Endodermal cell (in vitro differentiated cells): ENCODE data around the gene SEMA4A. TPM values are rescaled to one million over a fixed set of nuclear protein-coding genes. Genes with fewer than 3 reads are reported as not detected.
"Not testable (repeated sequence)": the region's sequence is repeated elsewhere in the genome, so short reads cannot be mapped to it uniquely, and the experiment has no call there.

Source experiments
- DNase-seq: peaks from one replicate; pipeline ENCODE4 v3.0.0-alpha.2; 2017
- H3K27ac ChIP-seq: 2 replicates; pipeline ENCODE4 v1.5.1; 2013; ENCODE audit warnings: mild to moderate bottlenecking, low read depth, low read length, moderate library complexity
- H3K27me3 ChIP-seq: 2 replicates; pipeline ENCODE4 v1.6.1; 2013; ENCODE audit warnings: mild to moderate bottlenecking, low read length, moderate library complexity; ENCODE audit not compliant: insufficient read depth, control insufficient read depth, poor library complexity, severe bottlenecking
- H3K36me3 ChIP-seq: 2 replicates; pipeline ENCODE4 v1.7.0; 2013; ENCODE audit warnings: mild to moderate bottlenecking, low read length, moderate library complexity; ENCODE audit not compliant: control insufficient read depth, insufficient read depth
- H3K4me1 ChIP-seq: one replicate; pipeline ENCODE4 v1.7.0; 2013; ENCODE audit warnings: low read length; ENCODE audit not compliant: control insufficient read depth, insufficient read depth
- H3K4me3 ChIP-seq: 2 replicates; pipeline ENCODE4 v1.5.1; 2013; ENCODE audit warnings: mild to moderate bottlenecking, low read length, moderate library complexity
- H3K9ac ChIP-seq: 2 replicates; pipeline ENCODE4 v1.6.1; 2013; ENCODE audit warnings: mild to moderate bottlenecking, low read length, moderate library complexity; ENCODE audit not compliant: poor library complexity, severe bottlenecking; ENCODE audit errors: extremely low read depth
- H3K9me3 ChIP-seq: 2 replicates; pipeline ENCODE4 v1.6.1; 2013; ENCODE audit warnings: mild to moderate bottlenecking, low read length, moderate library complexity; ENCODE audit not compliant: control insufficient read depth
- H3K27ac Mint-ChIP-seq: 2 replicates; pipeline ENCODE4 v1.8.0; 2020; ENCODE audit warnings: mixed read lengths
- H3K27me3 Mint-ChIP-seq: 2 replicates; pipeline ENCODE4 v1.8.0; 2021; ENCODE audit warnings: mild to moderate bottlenecking, mixed read lengths; ENCODE audit not compliant: insufficient read depth
- H3K36me3 Mint-ChIP-seq: 2 replicates; pipeline ENCODE4 v1.8.0; 2020; ENCODE audit warnings: low read depth, mixed read lengths
- H3K4me1 Mint-ChIP-seq: 2 replicates; pipeline ENCODE4 v1.8.0; 2020; ENCODE audit warnings: mixed read lengths
- H3K4me3 Mint-ChIP-seq: 2 replicates; pipeline ENCODE4 v1.8.0; 2020; ENCODE audit warnings: mild to moderate bottlenecking, moderate library complexity, mixed read lengths
- H3K9me3 Mint-ChIP-seq: 2 replicates; pipeline ENCODE4 v1.8.0; 2020; ENCODE audit warnings: mild to moderate bottlenecking, mixed read lengths
- WGBS, 2 experiments: methylation state at CpG; one replicate each; pipeline versions ENCODE4 v1.1.5 to v1.1.7; 2013; ENCODE audit warnings: missing lambda C conversion rate in 2 of 2, mixed read lengths in 1 of 2; ENCODE audit not compliant: insufficient coverage in 1 of 2, insufficient read length in 1 of 2; 5-methylcytosine and 5-hydroxymethylcytosine counted together
- total RNA-seq, 2 donors: library from RNA; stranded (reverse); fragmentation: NEBNext Ultra II Directional in 1 of 2; extraction: Animal tissue kit (Norgen Biotek cat#: 25700) in 1 of 2; gene quantifications; 2 replicates in 1 of 2; 3 replicates in 1 of 2; pipeline ENCODE4 v1.2.1, GENCODE V29; 2021
- TF ChIP-seq, protein P1 (sequence below): fragments of 200-600 bp; sonication (generic); conservative IDR thresholded peaks from 2 replicates; pipeline ENCODE4 v1.5.0; 2021; ENCODE audit warnings: antibody characterized with exemption, mild to moderate bottlenecking

The SEMA4A gene
- total RNA-seq, 2 donors from 2014 or later: 6.4 to 10.3 TPM

DNA sequence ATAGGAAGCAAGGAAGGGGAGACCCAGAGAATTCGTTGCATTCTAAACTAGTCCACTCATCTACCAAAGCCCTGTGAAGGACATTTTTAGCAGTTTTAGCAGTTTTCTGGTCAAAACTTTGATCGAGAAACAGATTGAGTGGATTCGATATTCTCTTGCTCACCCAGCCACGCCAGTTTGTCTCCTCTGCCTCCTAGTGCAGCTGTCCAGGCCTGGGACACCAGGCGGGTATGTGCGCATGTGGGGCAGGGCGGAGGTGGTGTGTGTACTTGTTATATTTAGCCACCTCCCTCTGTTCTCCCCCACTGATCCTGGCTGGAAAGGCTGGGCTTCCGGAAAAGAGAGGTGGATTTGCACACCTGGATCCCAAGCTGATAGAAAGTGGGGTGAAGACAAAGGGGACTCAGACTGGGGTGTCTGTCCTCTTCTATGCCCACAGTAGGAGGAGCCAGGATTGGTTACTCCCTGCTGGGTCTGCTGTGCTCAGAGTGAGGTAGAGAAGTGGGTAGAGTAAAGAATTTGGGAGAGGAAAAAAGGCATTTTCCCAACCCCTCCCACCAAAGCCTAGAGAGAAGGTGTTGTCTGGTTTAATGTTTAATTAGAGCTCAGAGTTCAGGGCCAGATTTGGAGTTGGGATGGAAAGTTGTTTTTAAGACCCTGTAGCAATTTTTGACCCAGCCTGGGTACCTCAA is 35.1 kb upstream of the SEMA4A start:
- Mint-ChIP-seq H3K9me3 (no peaks in the 10 kb centered on the region), H3K27ac (no peak overlapping the region), H3K36me3 (peaks cover 5% of the 10 kb centered on the region), H3K4me1 (peaks cover 47% of the 10 kb centered on the region), H3K27me3 (peaks cover 9% of the 10 kb centered on the region), H3K4me3 (peak overlapping the region; percentile 25)
- Histone ChIP-seq H3K36me3 (peaks cover 23% of the 10 kb centered on the region), H3K9ac (no peak overlapping the region), H3K4me1 (peaks cover 17% of the 10 kb centered on the region), H3K9me3 (no peaks in the 10 kb centered on the region), H3K27ac (no peak overlapping the region), H3K4me3 (peak overlapping the region; percentile 2), H3K27me3 (no peaks in the 10 kb centered on the region)
- TF ChIP-seq, protein P1, sequence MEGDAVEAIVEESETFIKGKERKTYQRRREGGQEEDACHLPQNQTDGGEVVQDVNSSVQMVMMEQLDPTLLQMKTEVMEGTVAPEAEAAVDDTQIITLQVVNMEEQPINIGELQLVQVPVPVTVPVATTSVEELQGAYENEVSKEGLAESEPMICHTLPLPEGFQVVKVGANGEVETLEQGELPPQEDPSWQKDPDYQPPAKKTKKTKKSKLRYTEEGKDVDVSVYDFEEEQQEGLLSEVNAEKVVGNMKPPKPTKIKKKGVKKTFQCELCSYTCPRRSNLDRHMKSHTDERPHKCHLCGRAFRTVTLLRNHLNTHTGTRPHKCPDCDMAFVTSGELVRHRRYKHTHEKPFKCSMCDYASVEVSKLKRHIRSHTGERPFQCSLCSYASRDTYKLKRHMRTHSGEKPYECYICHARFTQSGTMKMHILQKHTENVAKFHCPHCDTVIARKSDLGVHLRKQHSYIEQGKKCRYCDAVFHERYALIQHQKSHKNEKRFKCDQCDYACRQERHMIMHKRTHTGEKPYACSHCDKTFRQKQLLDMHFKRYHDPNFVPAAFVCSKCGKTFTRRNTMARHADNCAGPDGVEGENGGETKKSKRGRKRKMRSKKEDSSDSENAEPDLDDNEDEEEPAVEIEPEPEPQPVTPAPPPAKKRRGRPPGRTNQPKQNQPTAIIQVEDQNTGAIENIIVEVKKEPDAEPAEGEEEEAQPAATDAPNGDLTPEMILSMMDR: no peak
- no peak for DNase-seq
- WGBS, 2 experiments: 79 to 87% methylated on average over 4 to 8 of the region's 8 CpGs

DNA sequence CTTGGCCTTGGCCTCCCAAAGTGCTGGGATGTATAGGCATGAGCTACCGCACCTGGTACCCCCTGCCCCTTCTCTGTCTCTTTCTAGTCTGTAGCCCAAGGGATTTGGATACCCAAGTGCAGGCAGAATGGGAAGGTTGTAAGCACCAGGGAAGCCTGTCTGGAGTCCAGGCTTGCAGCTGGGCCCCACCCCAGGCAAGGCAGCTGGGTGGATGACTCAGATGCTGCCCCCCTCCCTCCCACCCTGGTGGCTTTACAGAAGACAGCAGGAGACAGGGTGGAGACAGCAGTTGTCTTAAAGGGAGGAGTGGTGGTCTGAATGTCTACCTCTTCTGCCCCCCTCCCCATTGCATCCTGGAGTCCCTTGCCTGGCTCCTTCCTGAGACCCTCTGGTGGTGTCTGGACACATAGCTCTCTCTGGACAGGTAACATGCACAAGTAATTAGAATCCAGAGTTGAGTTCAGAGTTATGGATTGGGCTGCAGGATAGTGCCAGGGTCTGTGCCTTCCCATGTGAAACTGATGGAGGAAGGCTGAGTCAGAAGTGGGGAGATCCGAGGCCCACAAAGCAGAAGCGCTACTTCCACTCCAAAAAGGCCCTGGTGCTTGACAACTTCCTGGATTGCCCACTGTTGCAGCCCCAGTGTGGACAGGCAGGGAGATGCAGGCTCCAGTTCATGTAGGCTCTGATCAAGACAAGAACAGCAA is 33.7 kb upstream of the SEMA4A start:
- H3K4me1 Mint-ChIP-seq: peaks cover 43% of the 10 kb centered on the region
- Histone ChIP-seq H3K27me3 (no peaks in the 10 kb centered on the region), H3K4me1 (peaks cover 27% of the 10 kb centered on the region), H3K27ac (no peak overlapping the region), H3K36me3 (peaks cover 24% of the 10 kb centered on the region), H3K4me3 (no peak overlapping the region), H3K9me3 (no peaks in the 10 kb centered on the region), H3K9ac (no peak overlapping the region)
- peaks cover 3% of the 10 kb centered on the region for H3K27me3 Mint-ChIP-seq
- H3K36me3 Mint-ChIP-seq: peaks cover 5% of the 10 kb centered on the region
- no peak overlapping the region for H3K4me3 Mint-ChIP-seq
- no peaks in the 10 kb centered on the region for H3K9me3 Mint-ChIP-seq
- TF ChIP-seq, protein P1: no peak
- H3K27ac Mint-ChIP-seq: no peak overlapping the region
- DNase-seq: peak; percentile 54
- 90 to 100% methylated on average over 2 to 3 of the region's 3 CpGs for WGBS, 2 experiments

GRCh38 chr1:156120318-156120717 is 33.1 kb upstream of the SEMA4A start:
- H3K4me3 ChIP-seq: no peak overlapping the region
- Mint-ChIP-seq H3K4me3 (no peak overlapping the region), H3K36me3 (peaks cover 5% of the 10 kb centered on the region), H3K4me1 (peaks cover 45% of the 10 kb centered on the region), H3K9me3 (no peaks in the 10 kb centered on the region), H3K27me3 (peaks cover 2% of the 10 kb centered on the region), H3K27ac (no peak overlapping the region)
- no peak overlapping the region for H3K9ac ChIP-seq
- peaks cover 29% of the 10 kb centered on the region for H3K36me3 ChIP-seq
- no peak overlapping the region for H3K27ac ChIP-seq
- TF ChIP-seq, protein P1: no peak
- no peaks in the 10 kb centered on the region for H3K9me3 ChIP-seq
- no peaks in the 10 kb centered on the region for H3K27me3 ChIP-seq
- H3K4me1 ChIP-seq: peaks cover 28% of the 10 kb centered on the region
- DNase-seq: no peak
- 92% methylated on average over 3 of the region's 3 CpGs for WGBS, 2 experiments

GRCh38 chr1:156121005-156121404 is 32.4 kb upstream of the SEMA4A start:
- H3K9ac ChIP-seq, H3K27ac ChIP-seq, H3K9me3 Mint-ChIP-seq, H3K9me3 ChIP-seq, H3K27ac Mint-ChIP-seq, H3K4me3 ChIP-seq, H3K36me3 Mint-ChIP-seq, H3K27me3 Mint-ChIP-seq, H3K4me3 Mint-ChIP-seq, DNase-seq, H3K27me3 ChIP-seq: not testable (repeated sequence)
- WGBS, 2 experiments: 60 to 75% methylated on average over 1 to 4 of the region's 4 CpGs
- H3K4me1 ChIP-seq: peaks cover 28% of the 10 kb centered on the region
- H3K36me3 ChIP-seq: peaks cover 29% of the 10 kb centered on the region
- peaks cover 38% of the 10 kb centered on the region for H3K4me1 Mint-ChIP-seq
